ENCODE data around the gene GOLGA3. TPM values are rescaled to one million over a fixed set of nuclear protein-coding genes. Genes with fewer than 3 reads are reported as not detected.

The GOLGA3 gene
- total RNA-seq, 2 donors from 2014 or later = 99.1 to 109 TPM

DNA sequence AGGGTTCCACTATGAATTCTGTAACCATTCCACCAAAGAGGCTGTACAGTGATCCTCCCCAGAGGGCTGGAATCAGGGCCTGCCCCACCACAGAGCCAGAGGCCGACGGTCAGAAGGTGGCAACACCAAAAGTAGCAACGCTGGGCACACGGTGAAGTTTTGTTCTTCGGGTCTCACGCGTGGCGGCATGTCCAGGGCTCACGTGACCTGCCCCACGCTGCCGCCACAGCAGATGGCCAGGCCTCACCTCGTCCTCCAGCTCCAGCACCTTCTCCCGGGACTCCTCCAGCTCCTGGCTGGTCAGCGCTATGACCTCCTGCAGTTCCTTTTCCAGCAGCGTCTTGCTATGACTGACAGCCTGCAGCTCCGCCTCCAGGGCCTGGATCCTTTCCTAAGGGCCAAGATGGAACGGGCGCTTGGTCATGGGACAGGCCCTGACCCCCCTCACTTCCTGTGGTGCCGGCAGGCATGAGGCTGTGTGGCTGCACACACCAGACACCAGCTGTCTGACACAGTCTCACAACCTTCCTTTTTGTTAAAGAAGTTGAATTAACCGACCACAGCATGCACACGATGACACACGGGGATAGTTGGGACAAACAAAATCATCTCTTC, 44.6 kb downstream of the GOLGA3 start:
- no peak for DNase-seq (ENCODE audit: low spot score)
- Histone ChIP-seq H3K4me3 (no peak overlapping the region), H3K4me1 (replicated peaks) (no peaks in the 10 kb centered on the region), H3K27ac (no peak overlapping the region), H3K9me3 (no peaks in the 10 kb centered on the region), H3K36me3 (peaks cover 9 to 11% of the 10 kb centered on the region in 2 donors), H3K27me3 (replicated peaks; ENCODE audit: insufficient read depth) (no peaks in the 10 kb centered on the region)
- WGBS = 83% methylated on average over 22 of the region's 22 CpGs
- intact Hi-C loops (cut with DNase I) = no loop called here
- TF ChIP-seq POLR2A (IDR thresholded peaks at IDR 0.05) (no peak), POLR2AphosphoS5 (IDR thresholded peaks at IDR 0.05) (no peak)
- TF ChIP-seq, protein P1, sequence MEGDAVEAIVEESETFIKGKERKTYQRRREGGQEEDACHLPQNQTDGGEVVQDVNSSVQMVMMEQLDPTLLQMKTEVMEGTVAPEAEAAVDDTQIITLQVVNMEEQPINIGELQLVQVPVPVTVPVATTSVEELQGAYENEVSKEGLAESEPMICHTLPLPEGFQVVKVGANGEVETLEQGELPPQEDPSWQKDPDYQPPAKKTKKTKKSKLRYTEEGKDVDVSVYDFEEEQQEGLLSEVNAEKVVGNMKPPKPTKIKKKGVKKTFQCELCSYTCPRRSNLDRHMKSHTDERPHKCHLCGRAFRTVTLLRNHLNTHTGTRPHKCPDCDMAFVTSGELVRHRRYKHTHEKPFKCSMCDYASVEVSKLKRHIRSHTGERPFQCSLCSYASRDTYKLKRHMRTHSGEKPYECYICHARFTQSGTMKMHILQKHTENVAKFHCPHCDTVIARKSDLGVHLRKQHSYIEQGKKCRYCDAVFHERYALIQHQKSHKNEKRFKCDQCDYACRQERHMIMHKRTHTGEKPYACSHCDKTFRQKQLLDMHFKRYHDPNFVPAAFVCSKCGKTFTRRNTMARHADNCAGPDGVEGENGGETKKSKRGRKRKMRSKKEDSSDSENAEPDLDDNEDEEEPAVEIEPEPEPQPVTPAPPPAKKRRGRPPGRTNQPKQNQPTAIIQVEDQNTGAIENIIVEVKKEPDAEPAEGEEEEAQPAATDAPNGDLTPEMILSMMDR (IDR thresholded peaks at IDR 0.05) = no peak

DNA sequence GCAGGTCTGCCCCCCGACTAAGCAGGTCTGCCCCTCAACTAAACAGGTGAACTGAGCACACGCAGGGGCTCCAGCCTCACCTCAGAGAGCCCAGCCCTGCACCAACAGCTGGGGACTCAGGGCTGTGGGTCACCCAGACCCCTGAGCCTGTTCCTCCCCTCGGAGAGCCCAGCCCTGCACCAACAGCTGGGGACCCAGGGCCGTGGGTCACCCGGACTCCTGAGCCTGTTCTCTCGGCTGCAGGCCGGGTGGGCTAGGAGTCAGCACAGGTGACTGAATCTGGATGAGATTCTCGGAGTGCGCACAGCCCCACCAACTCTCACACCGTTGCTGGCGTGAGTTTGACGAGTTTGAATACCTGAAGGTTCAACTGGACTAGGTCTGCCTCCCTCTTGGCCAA, 46.7 kb downstream of the GOLGA3 start:
- no peaks in the 10 kb centered on the region for H3K27me3 ChIP-seq (replicated peaks; ENCODE audit: insufficient read depth)
- intact Hi-C loops (cut with DNase I) = no loop called here
- 94% methylated on average over 12 of the region's 12 CpGs for WGBS
- H3K36me3 ChIP-seq = peaks cover 17 to 18% of the 10 kb centered on the region in 2 donors
- no peak overlapping the region for H3K4me3 ChIP-seq
- no peak overlapping the region for H3K27ac ChIP-seq
- TF ChIP-seq POLR2AphosphoS5 (IDR thresholded peaks at IDR 0.05) (no peak), POLR2A (IDR thresholded peaks at IDR 0.05) (no peak)
- TF ChIP-seq, protein P1 (IDR thresholded peaks at IDR 0.05) = no peak
- DNase-seq (ENCODE audit: low spot score) = no peak
- H3K4me1 ChIP-seq (replicated peaks) = no peaks in the 10 kb centered on the region
- H3K9me3 ChIP-seq = no peaks in the 10 kb centered on the region

DNA sequence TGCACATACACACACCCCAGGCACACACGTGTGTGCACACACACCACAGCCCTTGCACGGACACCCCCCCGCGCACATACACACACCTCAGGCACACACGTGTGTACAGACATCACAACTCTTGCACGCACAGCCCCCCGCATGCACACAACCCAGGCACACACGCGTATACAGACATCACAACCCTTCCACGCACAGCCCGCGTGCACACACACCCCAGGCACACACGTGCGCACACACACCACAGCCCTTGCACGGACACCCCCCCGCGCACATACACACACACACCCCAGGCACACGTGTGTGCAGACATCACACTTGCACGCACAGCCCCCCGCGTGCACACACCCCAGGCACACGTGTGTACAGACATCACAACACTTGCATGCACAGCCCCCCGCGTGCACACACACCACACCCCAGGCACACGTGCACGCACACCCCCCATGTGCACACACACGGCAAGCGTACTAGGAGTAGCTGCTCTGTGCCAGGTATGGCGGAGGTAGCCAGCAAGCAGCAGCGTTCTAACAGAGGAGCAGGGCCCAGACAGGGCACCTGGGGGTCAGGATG, 48.8 kb downstream of the GOLGA3 start:
- H3K36me3 ChIP-seq = peaks cover 12 to 18% of the 10 kb centered on the region in 2 donors
- no peaks in the 10 kb centered on the region for H3K9me3 ChIP-seq
- WGBS = 98% methylated on average over 28 of the region's 30 CpGs
- no peak for DNase-seq (ENCODE audit: low spot score)
- H3K4me3 ChIP-seq = no peak overlapping the region
- no peaks in the 10 kb centered on the region for H3K4me1 ChIP-seq (replicated peaks)
- no peaks in the 10 kb centered on the region for H3K27me3 ChIP-seq (replicated peaks; ENCODE audit: insufficient read depth)
- TF ChIP-seq, protein P1 (IDR thresholded peaks at IDR 0.05) = no peak
- TF ChIP-seq POLR2AphosphoS5 (IDR thresholded peaks at IDR 0.05) = no peak
- no peak for TF ChIP-seq POLR2A (IDR thresholded peaks at IDR 0.05)
- intact Hi-C loops (cut with DNase I) = no loop called here
- H3K27ac ChIP-seq = no peak overlapping the region

DNA sequence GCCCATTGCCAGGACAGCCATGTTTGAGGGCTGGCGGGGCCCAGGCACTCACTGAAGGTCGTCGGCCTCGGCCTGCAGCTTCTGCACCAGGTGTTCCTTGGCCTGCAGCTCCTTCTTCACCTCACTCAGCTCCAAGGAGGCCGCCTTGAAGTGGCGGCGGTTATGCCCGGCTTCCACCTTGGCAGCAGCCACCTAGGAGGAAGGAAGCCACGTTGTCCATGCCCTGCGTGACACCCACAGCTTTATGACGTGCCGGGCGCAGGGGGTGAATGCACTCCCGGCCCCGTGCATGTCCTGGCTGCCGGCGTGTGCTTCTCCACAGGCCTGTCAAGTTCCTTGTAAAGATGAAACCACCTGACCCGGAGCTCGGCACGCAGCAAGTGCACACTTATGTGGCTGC, 51.1 kb downstream of the GOLGA3 start:
- Histone ChIP-seq H3K27ac (no peak overlapping the region), H3K27me3 (replicated peaks; ENCODE audit: insufficient read depth) (no peaks in the 10 kb centered on the region), H3K9me3 (no peaks in the 10 kb centered on the region), H3K4me1 (replicated peaks) (no peaks in the 10 kb centered on the region), H3K36me3 (peaks cover 24 to 32% of the 10 kb centered on the region in 2 donors), H3K4me3 (no peak overlapping the region)
- no peak for DNase-seq (ENCODE audit: low spot score)
- WGBS = 92% methylated on average over 20 of the region's 20 CpGs
- TF ChIP-seq POLR2A (IDR thresholded peaks at IDR 0.05) (no peak), POLR2AphosphoS5 (IDR thresholded peaks at IDR 0.05) (no peak)
- TF ChIP-seq, protein P1 (IDR thresholded peaks at IDR 0.05) = no peak
- intact Hi-C loops (cut with DNase I) = no loop called here
